Keratinocyte (primary cell): Measurements from ENCODE around the gene GNPDA2. TPM values are rescaled to one million over a fixed set of nuclear protein-coding genes. Genes with fewer than 3 reads are reported as not detected.

ENCODE experiments used
- DNase-seq: peaks from one replicate; pipeline ENCODE4 v3.0.0-alpha.2; 2011; ENCODE audit warnings: low read depth, missing footprints, low spot score
- FAIRE-seq: peaks from 2 replicates; lab custom pipeline; 2011; peaks lifted over from hg19 to GRCh38; lab: Jason Lieb, UNC
- H2AFZ ChIP-seq: 2 replicates; pipeline ENCODE4 v1.6.0; 2012; ENCODE audit warnings: low read length, control low read depth, inconsistent platforms; ENCODE audit not compliant: control insufficient read depth
- H3K27ac ChIP-seq: 2 replicates; pipeline ENCODE4 v1.5.1; 2011; ENCODE audit warnings: low read length; ENCODE audit not compliant: control insufficient read depth, insufficient read depth
- H3K27me3 ChIP-seq: 3 replicates; pipeline ENCODE4 v1.6.0; 2011; ENCODE audit warnings: low read length; ENCODE audit not compliant: control insufficient read depth, insufficient read depth; ENCODE audit errors: extremely low read depth
- H3K36me3 ChIP-seq, 2 experiments: 2 replicates in 1 of 2; 3 replicates in 1 of 2; pipeline ENCODE4 v1.5.1; 2011; ENCODE audit warnings: low read length in 2 of 2, mild to moderate bottlenecking in 1 of 2; ENCODE audit not compliant: control insufficient read depth in 2 of 2, insufficient read depth in 2 of 2; ENCODE audit errors: extremely low read depth in 1 of 2
- H3K4me1 ChIP-seq: 3 replicates; pipeline ENCODE4 v1.5.1; 2011; ENCODE audit warnings: low read length; ENCODE audit not compliant: control insufficient read depth, insufficient read depth; ENCODE audit errors: extremely low read depth
- H3K4me2 ChIP-seq: 3 replicates; pipeline ENCODE4 v1.6.0; 2011; ENCODE audit warnings: low read depth, low read length; ENCODE audit not compliant: control insufficient read depth, insufficient read depth; ENCODE audit errors: extremely low read depth
- H3K4me3 ChIP-seq, 3 experiments: fragments of 200-600 bp in 1 of 3; sonication (generic) in 1 of 3; 2 replicates in 2 of 3; 3 replicates in 1 of 3; pipeline ENCODE4 v1.5.1; 2011 to 2016; ENCODE audit warnings: low read length in 3 of 3, mild to moderate bottlenecking in 3 of 3, control low read depth in 2 of 3, inconsistent platforms in 1 of 3, low read depth in 1 of 3, mixed read lengths in 1 of 3, mixed run types in 1 of 3, moderate library complexity in 1 of 3; ENCODE audit not compliant: control insufficient read depth in 2 of 3, insufficient read depth in 2 of 3; ENCODE audit errors: extremely low read depth in 1 of 3
- H3K79me2 ChIP-seq: 2 replicates; pipeline ENCODE4 v1.6.0; 2012; ENCODE audit warnings: low read length; ENCODE audit not compliant: control insufficient read depth, insufficient read depth
- H3K9ac ChIP-seq: 3 replicates; pipeline ENCODE4 v1.6.0; 2011; ENCODE audit warnings: low read length; ENCODE audit not compliant: control insufficient read depth, insufficient read depth; ENCODE audit errors: extremely low read depth
- H3K9me1 ChIP-seq: 3 replicates; pipeline ENCODE4 v1.6.0; 2011; ENCODE audit warnings: low read length; ENCODE audit not compliant: control insufficient read depth, insufficient read depth; ENCODE audit errors: extremely low read depth
- H3K9me3 ChIP-seq: 2 replicates; pipeline ENCODE4 v1.5.1; 2012; ENCODE audit warnings: low read depth, low read length; ENCODE audit not compliant: control insufficient read depth
- H4K20me1 ChIP-seq: 3 replicates; pipeline ENCODE4 v1.6.0; 2011; ENCODE audit warnings: low read length; ENCODE audit not compliant: control insufficient read depth, insufficient read depth; ENCODE audit errors: extremely low read depth
- CTCF ChIP-seq, 3 experiments: IDR thresholded peaks in 1 of 3; conservative IDR thresholded peaks in 1 of 3; optimal IDR thresholded peaks in 1 of 3; 2 replicates in 2 of 3; 3 replicates in 1 of 3; pipeline versions ENCODE3 to v1.5.1; 2011; ENCODE audit warnings: low read length in 3 of 3, mild to moderate bottlenecking in 3 of 3, moderate library complexity in 2 of 3, control low read depth in 1 of 3, inconsistent platforms in 1 of 3; ENCODE audit not compliant: insufficient read depth in 2 of 3; ENCODE audit errors: extremely low read depth in 1 of 3
- EZH2 ChIP-seq: IDR thresholded peaks from one replicate; pipeline ENCODE4 v1.6.1; 2012; ENCODE audit warnings: inconsistent platforms, mild to moderate bottlenecking, low read length, moderate library complexity
- dilution Hi-C: fragments of 300-500 bp; cut with MboI; formaldehyde crosslinking; loops from one replicate; pipeline ENCODE4 v1.7.0; 2020; ENCODE audit warnings: low sequenced_read_pairs; ENCODE audit not compliant: extremely low pct_ligation_motif_present
- polyA plus RNA-seq, 5 experiments: library from polyadenylated mRNA; depleted of rRNA in 3 of 5; stranded (reverse) in 3 of 5; stranded (forward) in 1 of 5; unstranded in 1 of 5; fragments of >200 nt; gene quantifications; 1 replicate in 1 of 5; 2 replicates in 3 of 5; 3 replicates in 1 of 5; pipeline versions ENCODE4 v1.2.1 to v1.2.3, GENCODE V29; 2011 to 2012; ENCODE audit warnings: missing spikeins in 2 of 5, low read depth in 1 of 5, low replicate concordance in 1 of 5

The GNPDA2 gene
- polyA plus RNA-seq, 1 donor (not counting 4 experiments of a cell fraction or from before 2014, with no cell fraction given) = 22.6 TPM

GRCh38 chr4:44756559-44756958 is 30.2 kb upstream of the GNPDA2 start:
- no peak for FAIRE-seq
- dilution Hi-C loops = no loop called here
- TF ChIP-seq EZH2 (no peak), CTCF (optimal IDR thresholded peaks at IDR 0.05 in 1 of 3, IDR thresholded peaks at IDR 0.05 in 1 of 3, conservative IDR thresholded peaks at IDR 0.05 in 1 of 3; ENCODE audit: extremely low read depth in 1 of 3, insufficient read depth in 2 of 3, low read length in 3 of 3) (no peak)
- no peaks in the 10 kb centered on the region for H3K27me3 ChIP-seq
- H3K36me3 ChIP-seq = no peaks in the 10 kb centered on the region
- H2AFZ ChIP-seq = no peak overlapping the region
- H3K4me1 ChIP-seq = no peaks in the 10 kb centered on the region
- no peaks in the 10 kb centered on the region for H3K79me2 ChIP-seq
- H3K4me3 ChIP-seq = no peak overlapping the region
- no peak overlapping the region for H3K27ac ChIP-seq
- no peak overlapping the region for H3K4me2 ChIP-seq
- H3K9me1 ChIP-seq = no peaks in the 10 kb centered on the region
- no peaks in the 10 kb centered on the region for H3K9me3 ChIP-seq
- no peaks in the 10 kb centered on the region for H4K20me1 ChIP-seq
- H3K9ac ChIP-seq = no peak overlapping the region
- no peak for DNase-seq

- no peaks in the 10 kb centered on the region for H3K79me2 ChIP-seq
- H3K4me1 ChIP-seq = no peaks in the 10 kb centered on the region
- H3K4me2 ChIP-seq = no peak overlapping the region
- no peaks in the 10 kb centered on the region for H3K36me3 ChIP-seq
- no peaks in the 10 kb centered on the region for H3K9me1 ChIP-seq
- dilution Hi-C loops = no loop called here
- no peak for TF ChIP-seq CTCF (optimal IDR thresholded peaks at IDR 0.05 in 1 of 3, IDR thresholded peaks at IDR 0.05 in 1 of 3, conservative IDR thresholded peaks at IDR 0.05 in 1 of 3; ENCODE audit: extremely low read depth in 1 of 3, insufficient read depth in 2 of 3, low read length in 3 of 3)
- no peak for TF ChIP-seq EZH2
- no peak overlapping the region for H3K9ac ChIP-seq
- no peak overlapping the region for H3K27ac ChIP-seq
- H2AFZ ChIP-seq = no peak overlapping the region
- DNase-seq = no peak
- FAIRE-seq = no peak
- H4K20me1 ChIP-seq = no peaks in the 10 kb centered on the region
- no peaks in the 10 kb centered on the region for H3K27me3 ChIP-seq
- H3K4me3 ChIP-seq = no peak overlapping the region
- no peaks in the 10 kb centered on the region for H3K9me3 ChIP-seq
These were observed 13.8 kb upstream of the GNPDA2 start for GRCh38 chr4:44740201-44740600.
